H9 (cell line): Measurements from ENCODE around the gene TBC1D22A. TPM values are rescaled to one million over a fixed set of nuclear protein-coding genes. Genes with fewer than 3 reads are reported as not detected.

Experiments used
- DNase-seq: peaks from one replicate; pipeline ENCODE4 v3.0.0-alpha.2; 2017
- H2AFZ ChIP-seq: one replicate; pipeline ENCODE4 v1.6.1; 2013; ENCODE audit warnings: mild to moderate bottlenecking, low read length, control low read depth, moderate library complexity
- H2AK5ac ChIP-seq: 2 replicates; pipeline ENCODE4 v1.6.1; 2013; ENCODE audit warnings: low read length, control low read depth, mixed read lengths; ENCODE audit not compliant: insufficient read length
- H2BK120ac ChIP-seq: one replicate; pipeline ENCODE4 v1.6.1; 2013; ENCODE audit warnings: low read depth, mild to moderate bottlenecking, low read length, control low read depth, inconsistent platforms; ENCODE audit not compliant: poor library complexity, severe bottlenecking
- H2BK12ac ChIP-seq: 2 replicates; pipeline ENCODE4 v1.6.1; 2013; ENCODE audit warnings: low read length, control low read depth, mixed read lengths, low read depth; ENCODE audit not compliant: insufficient read length
- H2BK15ac ChIP-seq: 2 replicates; pipeline ENCODE4 v1.6.1; 2013; ENCODE audit warnings: low read depth, low read length, control low read depth
- H2BK20ac ChIP-seq: one replicate; pipeline ENCODE4 v1.6.1; 2013; ENCODE audit warnings: low read depth, mild to moderate bottlenecking, low read length, control low read depth, inconsistent platforms; ENCODE audit not compliant: poor library complexity, severe bottlenecking
- H2BK5ac ChIP-seq: 2 replicates; pipeline ENCODE4 v1.6.1; 2013; ENCODE audit warnings: low read length, control low read depth, mixed read lengths; ENCODE audit not compliant: insufficient read length
- H3K14ac ChIP-seq: 2 replicates; pipeline ENCODE4 v1.6.1; 2013; ENCODE audit warnings: low read length, control low read depth; ENCODE audit not compliant: insufficient read depth
- H3K18ac ChIP-seq: 2 replicates; pipeline ENCODE4 v1.6.1; 2013; ENCODE audit warnings: low read depth, mild to moderate bottlenecking, mixed read lengths, low read length, control low read depth; ENCODE audit not compliant: insufficient read length
- H3K23ac ChIP-seq: 2 replicates; pipeline ENCODE4 v1.6.1; 2013; ENCODE audit warnings: low read length, control low read depth, mixed read lengths, low read depth; ENCODE audit not compliant: insufficient read length
- H3K23me2 ChIP-seq: 2 replicates; pipeline ENCODE4 v1.6.1; 2013; ENCODE audit warnings: low read depth, mild to moderate bottlenecking, mixed read lengths, low read length, control low read depth; ENCODE audit not compliant: insufficient read length, poor library complexity, severe bottlenecking
- H3K27ac ChIP-seq: 2 replicates; pipeline ENCODE4 v1.5.1; 2013; ENCODE audit warnings: low read length, control low read depth, mixed read lengths, low read depth; ENCODE audit not compliant: insufficient read length
- H3K27me3 ChIP-seq: 2 replicates; pipeline ENCODE4 v1.6.1; 2013; ENCODE audit warnings: low read length, control low read depth, inconsistent platforms; ENCODE audit not compliant: insufficient read depth
- H3K4ac ChIP-seq: 2 replicates; pipeline ENCODE4 v1.6.1; 2013; ENCODE audit warnings: low read depth, mild to moderate bottlenecking, control low read depth, inconsistent platforms, low read length, moderate library complexity
- H3K4me1 ChIP-seq: 2 replicates; pipeline ENCODE4 v1.6.1; 2013; ENCODE audit warnings: low read length, control low read depth, inconsistent platforms; ENCODE audit not compliant: insufficient read depth
- H3K4me2 ChIP-seq: 2 replicates; pipeline ENCODE4 v1.6.1; 2013; ENCODE audit warnings: low read length, control low read depth, mixed read lengths; ENCODE audit not compliant: insufficient read length, insufficient read depth
- H3K56ac ChIP-seq: 2 replicates; pipeline ENCODE4 v1.6.1; 2013; ENCODE audit warnings: low read depth, mild to moderate bottlenecking, mixed read lengths, low read length, control low read depth; ENCODE audit not compliant: insufficient read length
- H3K79me1 ChIP-seq: 2 replicates; pipeline ENCODE4 v1.6.1; 2013; ENCODE audit warnings: low read depth, mild to moderate bottlenecking, moderate library complexity, low read length, control low read depth, inconsistent platforms; ENCODE audit not compliant: insufficient read depth, poor library complexity, severe bottlenecking
- H3K79me2 ChIP-seq: 2 replicates; pipeline ENCODE4 v1.6.1; 2013; ENCODE audit warnings: low read length, control low read depth, inconsistent platforms; ENCODE audit not compliant: insufficient read depth
- H3K9ac ChIP-seq: 2 replicates; pipeline ENCODE4 v1.6.1; 2013; ENCODE audit warnings: low read length, control low read depth, mixed read lengths; ENCODE audit not compliant: insufficient read length; ENCODE audit errors: extremely low read depth
- H3K9me3 ChIP-seq: one replicate; pipeline ENCODE4 v1.6.1; 2013; ENCODE audit warnings: low read depth, low read length, inconsistent platforms; ENCODE audit not compliant: control insufficient read depth
- H3T11ph ChIP-seq: one replicate; pipeline ENCODE4 v1.6.1; 2013; ENCODE audit warnings: mild to moderate bottlenecking, low read length, control low read depth, inconsistent platforms
- H4K20me1 ChIP-seq: one replicate; pipeline ENCODE4 v1.6.1; 2013; ENCODE audit not compliant: control insufficient read depth, insufficient read length, insufficient read depth
- H4K5ac ChIP-seq: 2 replicates; pipeline ENCODE4 v1.6.1; 2013; ENCODE audit warnings: low read depth, mild to moderate bottlenecking, mixed read lengths, low read length, control low read depth; ENCODE audit not compliant: insufficient read length
- H4K8ac ChIP-seq: replicated peaks from 2 replicates; pipeline ENCODE4 v1.6.1; 2013; ENCODE audit warnings: low read length, control low read depth, mixed read lengths, low read depth; ENCODE audit not compliant: insufficient read length
- H4K91ac ChIP-seq: 2 replicates; pipeline ENCODE4 v1.6.1; 2013; ENCODE audit warnings: low read depth, mild to moderate bottlenecking, moderate library complexity, mixed read lengths, low read length, control low read depth; ENCODE audit not compliant: insufficient read length
- H3K27ac Mint-ChIP-seq, 3 experiments: 2 replicates in 2 of 3; 3 replicates in 1 of 3; pipeline ENCODE4 v1.8.0; 2020 to 2021; ENCODE audit warnings: mixed read lengths in 3 of 3, mild to moderate bottlenecking in 1 of 3, moderate library complexity in 1 of 3
- H3K27me3 Mint-ChIP-seq: 2 replicates; pipeline ENCODE4 v1.8.0; 2021; ENCODE audit warnings: low read depth, mild to moderate bottlenecking, moderate library complexity, mixed read lengths
- H3K36me3 Mint-ChIP-seq, 3 experiments: 2 replicates in 2 of 3; 3 replicates in 1 of 3; pipeline ENCODE4 v1.8.0; 2020 to 2021; ENCODE audit warnings: low read depth in 3 of 3, mixed read lengths in 3 of 3; ENCODE audit not compliant: insufficient read depth in 1 of 3
- H3K4me1 Mint-ChIP-seq, 2 experiments: 2 replicates each; pipeline ENCODE4 v1.8.0; 2020; ENCODE audit warnings: mixed read lengths in 2 of 2
- H3K4me3 Mint-ChIP-seq, 2 experiments: 2 replicates in 1 of 2; 3 replicates in 1 of 2; pipeline ENCODE4 v1.8.0; 2020 to 2021; ENCODE audit warnings: mild to moderate bottlenecking in 2 of 2, mixed read lengths in 2 of 2, moderate library complexity in 1 of 2
- H3K9me3 Mint-ChIP-seq, 2 experiments: 2 replicates in 1 of 2; 3 replicates in 1 of 2; pipeline ENCODE4 v1.8.0; 2020; ENCODE audit warnings: mild to moderate bottlenecking in 2 of 2, mixed read lengths in 2 of 2, moderate library complexity in 1 of 2
- WGBS: extraction: QIAGEN DNeasy Blood & Tissue Kit; methylation state at CpG from one replicate; pipeline ENCODE4 v1.1.7; 2013; ENCODE audit warnings: missing lambda C conversion rate, low lambda C conversion rate, mixed read lengths; ENCODE audit not compliant: insufficient read length; ENCODE audit errors: extremely low coverage; 5-methylcytosine and 5-hydroxymethylcytosine counted together
- total RNA-seq: library from RNA; stranded (reverse); gene quantifications from 2 replicates; pipeline ENCODE4 v1.2.1, GENCODE V29; 2021
- TF ChIP-seq, protein P1 (sequence below): fragments of 200-600 bp; sonication (generic); conservative IDR thresholded peaks from 3 replicates; pipeline ENCODE4 v1.8.0; 2021; ENCODE audit warnings: antibody characterized with exemption, mild to moderate bottlenecking

TBC1D22A gene
- total RNA-seq, 1 experiment from 2014 or later = 20.8 TPM

DNA sequence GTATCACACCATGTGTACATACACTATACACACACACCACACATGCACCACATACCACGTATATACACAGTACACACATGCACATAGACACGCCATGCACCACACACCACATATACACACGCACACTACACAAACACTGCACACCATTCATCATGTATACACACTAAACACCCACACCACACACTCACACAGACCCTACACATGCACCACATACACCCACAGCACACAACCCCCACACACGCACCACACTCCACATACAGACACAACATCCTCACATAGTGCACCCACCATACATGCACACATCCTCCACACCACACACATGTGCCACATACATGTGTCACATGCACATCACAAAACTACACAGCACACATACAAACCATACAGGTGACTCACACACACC, 397.1 kb downstream of the TBC1D22A start:
- no peak overlapping the region for H3K4me3 Mint-ChIP-seq
- Histone ChIP-seq H3K79me2 (no peaks in the 10 kb centered on the region), H2BK5ac (no peak overlapping the region), H3T11ph (no peak overlapping the region), H3K18ac (no peak overlapping the region), H3K56ac (no peak overlapping the region), H4K20me1 (no peaks in the 10 kb centered on the region), H2AFZ (no peak overlapping the region), H2BK15ac (no peak overlapping the region), H2BK12ac (no peak overlapping the region), H4K5ac (no peak overlapping the region), H3K4me1 (no peaks in the 10 kb centered on the region), H3K9ac (no peak overlapping the region), H4K91ac (no peak overlapping the region), H3K27me3 (no peaks in the 10 kb centered on the region), H3K4me2 (no peak overlapping the region), H4K8ac (no peak overlapping the region), H3K23ac (no peak overlapping the region), H3K27ac (no peak overlapping the region), H3K79me1 (no peaks in the 10 kb centered on the region), H3K4ac (no peak overlapping the region), H2BK20ac (no peak overlapping the region), H2AK5ac (no peak overlapping the region), H3K23me2 (no peaks in the 10 kb centered on the region), H3K14ac (no peak overlapping the region), H2BK120ac (no peak overlapping the region), H3K9me3 (no peaks in the 10 kb centered on the region)
- H3K27me3 Mint-ChIP-seq = no peaks in the 10 kb centered on the region
- no peaks in the 10 kb centered on the region for H3K36me3 Mint-ChIP-seq
- no peaks in the 10 kb centered on the region for H3K9me3 Mint-ChIP-seq
- TF ChIP-seq, protein P1, sequence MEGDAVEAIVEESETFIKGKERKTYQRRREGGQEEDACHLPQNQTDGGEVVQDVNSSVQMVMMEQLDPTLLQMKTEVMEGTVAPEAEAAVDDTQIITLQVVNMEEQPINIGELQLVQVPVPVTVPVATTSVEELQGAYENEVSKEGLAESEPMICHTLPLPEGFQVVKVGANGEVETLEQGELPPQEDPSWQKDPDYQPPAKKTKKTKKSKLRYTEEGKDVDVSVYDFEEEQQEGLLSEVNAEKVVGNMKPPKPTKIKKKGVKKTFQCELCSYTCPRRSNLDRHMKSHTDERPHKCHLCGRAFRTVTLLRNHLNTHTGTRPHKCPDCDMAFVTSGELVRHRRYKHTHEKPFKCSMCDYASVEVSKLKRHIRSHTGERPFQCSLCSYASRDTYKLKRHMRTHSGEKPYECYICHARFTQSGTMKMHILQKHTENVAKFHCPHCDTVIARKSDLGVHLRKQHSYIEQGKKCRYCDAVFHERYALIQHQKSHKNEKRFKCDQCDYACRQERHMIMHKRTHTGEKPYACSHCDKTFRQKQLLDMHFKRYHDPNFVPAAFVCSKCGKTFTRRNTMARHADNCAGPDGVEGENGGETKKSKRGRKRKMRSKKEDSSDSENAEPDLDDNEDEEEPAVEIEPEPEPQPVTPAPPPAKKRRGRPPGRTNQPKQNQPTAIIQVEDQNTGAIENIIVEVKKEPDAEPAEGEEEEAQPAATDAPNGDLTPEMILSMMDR = no peak
- no peak for DNase-seq
- 100% methylated on average over 3 of the region's 4 CpGs for WGBS
- peaks cover 3 to 4% of the 10 kb centered on the region in 2 experiments; a peak in 2 of 4 replicates for H3K4me1 Mint-ChIP-seq
- no peak overlapping the region for H3K27ac Mint-ChIP-seq
